Kidney (tissue), 14 donors: ENCODE data around the gene TMEM209. TPM values are rescaled to one million over a fixed set of nuclear protein-coding genes. Genes with fewer than 3 reads are reported as not detected.

Experiments used
- DNase-seq, 5 donors: peaks; one replicate each; pipeline ENCODE4 v3.0.0-alpha.2; 2013 to 2020
- FAIRE-seq: peaks from 2 replicates; lab custom pipeline; 2012; peaks lifted over from hg19 to GRCh38; lab: Jason Lieb, UNC
- H3K27ac ChIP-seq, 2 donors: one replicate each; pipeline ENCODE4 v1.7.0; 2013; ENCODE audit warnings: low read depth in 2 of 2, low read length in 2 of 2, inconsistent platforms in 1 of 2
- H3K27me3 ChIP-seq: one replicate; pipeline ENCODE4 v1.7.1; 2013; ENCODE audit warnings: low read length, inconsistent platforms; ENCODE audit not compliant: control insufficient read depth, insufficient read depth
- H3K36me3 ChIP-seq, 3 donors: one replicate each; pipeline versions ENCODE4 v1.7.0 to v1.7.1; 2013; ENCODE audit warnings: low read length in 3 of 3, control low read depth in 1 of 3, inconsistent platforms in 1 of 3; ENCODE audit not compliant: insufficient read depth in 3 of 3, control insufficient read depth in 2 of 3
- H3K4me1 ChIP-seq, 3 donors: one replicate each; pipeline versions ENCODE4 v1.7.0 to v1.7.1; 2013; ENCODE audit warnings: low read length in 3 of 3, inconsistent platforms in 1 of 3, low read depth in 1 of 3; ENCODE audit not compliant: control insufficient read depth in 2 of 3, insufficient read depth in 2 of 3
- H3K4me3 ChIP-seq, 3 donors: one replicate each; pipeline versions ENCODE4 v1.7.0 to v1.8.1; 2013; ENCODE audit warnings: low read length in 3 of 3, control low read depth in 1 of 3, inconsistent platforms in 1 of 3
- H3K9ac ChIP-seq, 3 donors: one replicate each; pipeline versions ENCODE4 v1.7.0 to v1.7.1; 2013; ENCODE audit warnings: low read length in 3 of 3, control low read depth in 1 of 3, inconsistent platforms in 1 of 3
- H3K9me3 ChIP-seq, 3 donors: one replicate each; pipeline versions ENCODE4 v1.7.0 to v1.7.1; 2013; ENCODE audit warnings: low read length in 3 of 3, control low read depth in 1 of 3, inconsistent platforms in 1 of 3; ENCODE audit not compliant: control insufficient read depth in 2 of 3, insufficient read depth in 1 of 3
- intact Hi-C: fragments of 100-400 bp; cut with DNase I; formaldehyde crosslinking; loops from one replicate; pipeline ENCODE4 v1.11.1; 2022
- polyA plus RNA-seq: library from polyadenylated mRNA; stranded (reverse); fragments of 350-450 nt; fragmentation: Illumina TruSeq; extraction: RNeasy Lipid Tissue Mini Kit (QIAGEN cat#74804); gene quantifications from one replicate; pipeline ENCODE4 v1.2.3, GENCODE V29; 2014; ENCODE audit warnings: low read depth, low replicate concordance; ENCODE audit not compliant: insufficient read depth
- total RNA-seq: library from RNA; stranded (reverse); fragmentation: NEBNext Ultra II Directional; extraction: Animal tissue kit (Norgen Biotek cat#: 25700); gene quantifications from one replicate; pipeline ENCODE4 v1.2.1, GENCODE V29; 2021
- TF ChIP-seq, protein P1 (sequence below): IDR thresholded peaks from 3 replicates; pipeline ENCODE4 v1.5.1; 2012; ENCODE audit warnings: mild to moderate bottlenecking, moderate library complexity, borderline replicate concordance; ENCODE audit not compliant: insufficient read depth; ENCODE audit errors: extremely low read depth
- donor health status: control.
- donor health status: control.
- donor health status: control.
- donor health status: control.
- donor health status: control.
- donor health status: DM: yes; HTN: yes; CAD: no.
- donor health status: Normal renal cell carcinoma (clear cell type).

The TMEM209 gene
- total and polyA plus RNA-seq, 2 donors from 2014 or later, result 4.3 to 29.0 TPM

DNA sequence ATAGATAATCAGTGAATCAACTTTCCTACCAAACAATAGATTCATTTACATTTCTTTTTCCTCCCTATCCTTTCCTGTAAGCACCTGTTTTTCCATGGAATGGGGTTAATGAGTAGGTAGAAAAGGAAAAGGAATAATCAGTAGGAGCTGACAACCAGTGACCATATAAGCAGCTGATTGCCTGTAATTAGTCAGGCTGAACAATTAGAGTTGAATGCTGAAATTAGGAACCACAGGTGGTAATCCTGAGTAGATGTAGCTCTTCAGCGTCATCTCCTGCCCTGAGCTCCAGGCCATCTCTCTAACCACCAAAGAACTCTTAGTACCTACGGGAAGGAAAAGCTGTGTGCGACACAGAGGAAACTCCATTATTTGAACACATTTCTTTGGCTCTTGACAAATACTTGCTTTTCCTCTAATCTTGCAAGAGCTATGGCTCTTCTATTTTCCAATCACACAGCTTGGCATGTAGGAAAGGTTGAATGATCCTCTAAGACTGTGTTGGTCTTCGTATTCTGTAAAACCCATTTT is 71.0 kb downstream of the TMEM209 start:
- Histone ChIP-seq H3K27ac (no peak overlapping the region), H3K9ac (no peak overlapping the region), H3K4me1 (peaks cover 0 to 5% (median 0%) of the 10 kb centered on the region in 3 donors), H3K36me3 (peaks cover 10 to 25% (median 10%) of the 10 kb centered on the region in 3 donors), H3K27me3 (no peaks in the 10 kb centered on the region), H3K4me3 (no peak overlapping the region), H3K9me3 (no peaks in the 10 kb centered on the region)
- FAIRE-seq, result no peak
- DNase-seq, result no peak
- TF ChIP-seq, protein P1, sequence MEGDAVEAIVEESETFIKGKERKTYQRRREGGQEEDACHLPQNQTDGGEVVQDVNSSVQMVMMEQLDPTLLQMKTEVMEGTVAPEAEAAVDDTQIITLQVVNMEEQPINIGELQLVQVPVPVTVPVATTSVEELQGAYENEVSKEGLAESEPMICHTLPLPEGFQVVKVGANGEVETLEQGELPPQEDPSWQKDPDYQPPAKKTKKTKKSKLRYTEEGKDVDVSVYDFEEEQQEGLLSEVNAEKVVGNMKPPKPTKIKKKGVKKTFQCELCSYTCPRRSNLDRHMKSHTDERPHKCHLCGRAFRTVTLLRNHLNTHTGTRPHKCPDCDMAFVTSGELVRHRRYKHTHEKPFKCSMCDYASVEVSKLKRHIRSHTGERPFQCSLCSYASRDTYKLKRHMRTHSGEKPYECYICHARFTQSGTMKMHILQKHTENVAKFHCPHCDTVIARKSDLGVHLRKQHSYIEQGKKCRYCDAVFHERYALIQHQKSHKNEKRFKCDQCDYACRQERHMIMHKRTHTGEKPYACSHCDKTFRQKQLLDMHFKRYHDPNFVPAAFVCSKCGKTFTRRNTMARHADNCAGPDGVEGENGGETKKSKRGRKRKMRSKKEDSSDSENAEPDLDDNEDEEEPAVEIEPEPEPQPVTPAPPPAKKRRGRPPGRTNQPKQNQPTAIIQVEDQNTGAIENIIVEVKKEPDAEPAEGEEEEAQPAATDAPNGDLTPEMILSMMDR, result no peak
- intact Hi-C loops, result no loop called here

DNA sequence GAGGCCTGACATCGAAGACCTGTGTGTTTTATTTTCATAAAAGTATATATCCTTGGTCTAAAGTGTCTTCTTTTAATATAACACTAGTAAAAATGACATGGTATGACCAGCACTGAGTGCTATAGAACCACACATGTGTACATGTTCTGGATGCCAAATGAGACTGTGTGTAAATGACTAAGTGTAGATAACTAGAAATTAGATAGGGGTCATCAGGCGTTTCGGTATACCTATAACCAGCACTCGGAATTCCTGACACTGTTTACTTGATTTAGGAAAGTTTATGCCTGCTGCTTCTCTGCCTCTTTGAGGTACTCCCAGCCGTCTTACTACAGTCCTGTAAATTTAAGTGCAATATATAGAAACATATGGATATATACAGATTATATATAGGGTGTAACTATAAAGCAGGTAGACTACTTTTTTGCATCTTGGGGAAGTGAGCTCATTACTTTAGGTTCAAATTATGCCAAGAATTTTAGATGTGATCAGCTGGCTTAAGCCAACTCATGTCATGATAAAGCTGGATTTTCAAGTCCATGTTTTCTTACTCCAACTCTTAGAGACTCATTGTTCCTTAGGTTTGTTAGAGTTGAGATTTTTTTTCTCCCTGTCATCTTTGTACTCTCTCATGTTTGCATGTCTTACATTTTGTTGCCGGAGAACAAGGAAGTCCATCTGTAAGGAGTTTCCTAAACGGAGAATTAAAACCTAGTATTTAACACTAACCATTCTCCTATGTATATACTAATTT is 72.0 kb downstream of the TMEM209 start:
- Histone ChIP-seq H3K27me3 (no peaks in the 10 kb centered on the region), H3K36me3 (peaks cover 10 to 24% (median 10%) of the 10 kb centered on the region in 3 donors), H3K9ac (no peak overlapping the region), H3K4me1 (peaks cover 0 to 5% (median 0%) of the 10 kb centered on the region in 3 donors), H3K27ac (no peak overlapping the region), H3K4me3 (no peak overlapping the region), H3K9me3 (no peaks in the 10 kb centered on the region)
- FAIRE-seq (no peak), DNase-seq (no peak)
- TF ChIP-seq, protein P1, result no peak
- intact Hi-C loops, result no loop called here

DNA sequence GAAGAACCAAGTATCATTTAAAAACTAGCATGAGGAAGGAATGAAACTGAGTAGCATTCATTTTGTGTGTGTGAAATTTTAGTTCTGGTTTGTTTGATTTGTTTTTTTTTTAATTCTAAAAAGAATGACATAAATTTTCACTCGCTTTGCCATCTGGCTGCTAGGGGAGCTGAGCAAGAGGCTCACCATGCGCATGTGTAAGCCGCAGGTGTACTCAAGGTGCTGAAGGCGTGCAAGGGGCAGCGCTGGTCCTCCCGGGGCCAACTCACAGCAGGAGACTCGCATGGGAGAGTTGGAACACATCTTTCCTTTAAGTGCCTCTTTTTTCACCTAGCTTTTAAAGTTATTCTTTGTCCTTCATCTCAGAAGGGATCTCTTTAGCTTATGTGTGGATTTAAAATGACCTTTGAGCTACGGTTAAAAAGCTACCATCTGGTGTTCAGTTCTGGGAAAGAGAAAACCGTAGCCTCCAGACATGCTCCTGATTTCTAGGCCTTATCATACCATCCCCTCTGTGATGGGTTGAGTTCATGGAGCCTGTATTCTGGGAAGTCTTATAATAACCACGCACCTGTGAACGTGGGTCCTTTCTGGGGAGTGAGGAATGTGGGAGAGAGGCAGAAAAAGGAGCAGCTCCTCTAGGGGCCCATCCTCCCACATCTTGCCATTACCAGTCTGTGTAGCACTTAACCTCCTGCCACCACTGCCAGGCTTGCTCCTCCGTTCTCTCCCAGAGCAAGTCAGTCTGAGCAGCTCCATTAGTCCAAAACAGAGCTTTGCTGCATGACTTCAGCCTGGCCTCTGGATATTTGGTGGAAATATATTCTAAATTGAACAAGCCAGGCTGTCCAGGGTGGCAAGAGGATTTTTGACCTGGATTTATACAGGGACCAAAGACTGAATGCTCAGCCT is 73.0 kb downstream of the TMEM209 start:
- TF ChIP-seq, protein P1, result no peak
- intact Hi-C loops, result no loop called here
- H3K27ac ChIP-seq, result no peak overlapping the region
- no peak overlapping the region for H3K9ac ChIP-seq
- peaks cover 0 to 5% (median 1%) of the 10 kb centered on the region in 3 donors for H3K4me1 ChIP-seq
- no peaks in the 10 kb centered on the region for H3K9me3 ChIP-seq
- no peaks in the 10 kb centered on the region for H3K27me3 ChIP-seq
- no peak for FAIRE-seq
- DNase-seq, result peak in 1 of 5 donors; percentile 22
- no peak overlapping the region for H3K4me3 ChIP-seq
- peaks cover 10 to 24% (median 10%) of the 10 kb centered on the region in 3 donors for H3K36me3 ChIP-seq
